NCI-H2029 (cell line): Measurements from ENCODE around the gene SIL1.
"Not testable (repeated sequence)": the region's sequence is repeated elsewhere in the genome, so short reads cannot be mapped to it uniquely, and the experiment has no call there.

ENCODE experiments used
- DNase-seq: peaks from one replicate; lab custom pipeline; 2025; lab: John Stamatoyannopoulos, UW

The SIL1 gene

DNA sequence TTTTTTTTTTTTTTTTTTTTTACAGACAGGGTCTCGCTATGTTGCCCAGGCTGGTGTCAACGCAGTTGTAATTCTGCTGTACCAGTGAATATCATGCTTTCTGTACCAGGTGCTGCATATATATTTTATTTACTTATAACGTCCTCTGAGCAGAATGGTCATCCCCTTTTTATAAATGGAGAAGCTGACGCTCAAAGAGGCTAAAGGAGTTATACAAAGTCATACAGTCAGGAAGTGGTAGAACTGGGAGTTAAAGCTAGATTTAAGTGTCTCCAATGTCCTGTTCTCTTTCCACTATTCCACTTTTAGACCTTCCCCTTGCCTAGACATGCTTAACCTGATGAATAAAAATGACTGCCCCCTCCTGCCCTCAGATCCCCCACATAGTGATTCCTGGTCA is 1.2 kb upstream of the SIL1 start:
- DNase-seq = no peak

DNA sequence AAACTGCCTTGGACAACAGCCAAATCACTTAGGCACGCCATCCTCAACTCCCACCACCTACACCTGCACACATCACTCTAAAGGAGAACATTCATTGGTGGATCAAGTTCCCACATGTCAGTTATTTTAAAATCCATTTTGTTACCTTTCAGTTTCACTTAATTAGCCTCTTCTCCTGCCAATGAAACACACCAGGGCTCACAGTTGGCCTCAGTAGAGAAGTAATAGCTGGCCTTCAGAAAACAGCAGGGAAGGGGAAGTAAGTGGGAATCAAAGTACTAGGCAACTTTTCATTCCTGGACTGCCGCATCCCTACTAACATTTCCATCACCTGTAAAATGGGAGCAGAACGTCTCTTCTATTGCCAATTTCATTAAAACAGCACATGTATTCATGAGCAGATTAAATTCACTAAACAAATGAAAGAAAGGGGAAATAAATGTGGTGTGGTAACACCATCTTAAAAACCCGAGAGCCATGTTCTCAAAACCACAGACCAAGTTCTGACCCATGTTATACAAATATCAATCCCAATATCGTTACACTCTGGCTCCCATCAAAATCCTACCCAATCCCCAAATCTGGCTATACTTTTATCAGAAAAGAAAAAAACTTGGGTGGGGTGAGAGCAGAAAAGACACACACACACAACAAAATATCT is 1.7 kb downstream of the SIL1 start:
- no peak for DNase-seq

DNA sequence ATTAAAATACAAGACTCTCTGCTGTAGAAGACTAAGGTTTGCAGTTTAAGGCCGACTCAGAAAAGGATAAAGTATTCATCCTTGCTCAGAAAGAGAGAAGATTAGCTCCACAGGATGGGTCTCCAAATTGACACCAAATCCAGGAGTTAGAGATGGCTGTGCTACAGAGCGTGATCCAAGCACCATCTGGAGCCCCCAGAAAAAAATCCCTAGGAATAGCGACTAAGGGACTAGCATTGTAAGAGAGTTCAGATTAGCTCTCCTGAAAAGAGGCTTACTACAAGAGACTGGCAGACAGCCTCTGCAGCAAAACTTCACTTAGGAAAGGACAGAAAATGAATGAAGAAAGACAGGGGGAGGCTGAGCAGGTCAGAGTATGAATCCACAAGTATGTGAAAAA is 3.7 kb downstream of the SIL1 start:
- no peak for DNase-seq

DNA sequence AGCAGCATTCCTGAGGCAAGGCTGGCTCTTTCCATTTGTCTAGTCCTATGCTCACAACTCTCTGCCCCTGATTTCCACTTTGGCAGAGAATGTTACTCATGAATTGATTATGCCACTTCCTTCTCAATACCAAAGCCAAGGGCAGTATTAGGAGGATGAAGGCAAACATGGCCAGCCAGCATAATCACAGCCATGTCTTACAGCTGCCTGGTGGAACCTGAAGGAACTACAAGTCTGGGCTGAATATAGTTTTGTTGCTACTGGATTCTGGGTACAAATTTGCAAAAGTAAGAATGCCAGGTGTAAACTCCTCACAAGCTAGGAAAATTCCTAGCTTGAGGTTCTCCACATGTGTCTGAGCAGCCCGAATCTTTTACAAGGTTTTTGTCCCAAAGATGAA is 4.2 kb downstream of the SIL1 start:
- DNase-seq = no peak

DNA sequence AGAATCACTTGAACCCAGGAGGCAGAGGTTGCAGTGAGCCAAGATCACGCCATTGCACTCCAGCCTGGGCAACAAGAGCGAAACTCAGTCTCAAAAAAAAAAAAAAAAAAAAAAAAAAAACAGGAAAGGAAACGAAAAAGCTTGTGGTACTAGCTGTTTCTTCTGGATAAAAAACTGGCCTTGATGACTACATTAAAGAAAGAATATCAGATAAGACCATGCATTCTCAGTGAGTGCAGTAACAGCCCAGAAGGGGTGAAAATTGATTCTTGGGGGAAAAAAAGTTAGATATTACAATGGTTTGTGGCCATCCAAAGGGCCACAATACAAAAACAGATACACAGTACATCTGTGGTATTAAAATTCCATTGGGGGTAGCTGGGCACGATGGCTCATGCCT is 5.3 kb downstream of the SIL1 start:
- not testable (repeated sequence) for DNase-seq

DNA sequence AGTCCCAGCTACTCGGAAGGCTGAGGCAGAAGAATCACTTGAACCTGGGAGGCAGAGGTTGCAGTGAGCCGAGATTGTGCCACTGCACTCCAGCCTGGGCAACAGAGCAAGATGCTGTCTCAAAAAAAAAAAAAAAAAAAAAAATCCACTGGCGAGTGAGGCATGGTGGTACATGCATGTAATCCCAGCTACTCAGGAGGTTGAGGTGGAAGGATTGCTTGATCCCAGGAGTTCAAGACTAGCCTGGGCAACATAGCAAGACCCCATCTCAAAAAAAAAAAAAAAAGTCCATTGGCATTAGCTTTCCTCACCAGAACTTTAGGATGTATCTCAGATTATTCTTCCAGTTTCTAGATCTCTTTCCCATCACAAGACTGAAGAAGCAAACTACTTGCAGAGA is 6.2 kb downstream of the SIL1 start:
- DNase-seq = not testable (repeated sequence)

DNA sequence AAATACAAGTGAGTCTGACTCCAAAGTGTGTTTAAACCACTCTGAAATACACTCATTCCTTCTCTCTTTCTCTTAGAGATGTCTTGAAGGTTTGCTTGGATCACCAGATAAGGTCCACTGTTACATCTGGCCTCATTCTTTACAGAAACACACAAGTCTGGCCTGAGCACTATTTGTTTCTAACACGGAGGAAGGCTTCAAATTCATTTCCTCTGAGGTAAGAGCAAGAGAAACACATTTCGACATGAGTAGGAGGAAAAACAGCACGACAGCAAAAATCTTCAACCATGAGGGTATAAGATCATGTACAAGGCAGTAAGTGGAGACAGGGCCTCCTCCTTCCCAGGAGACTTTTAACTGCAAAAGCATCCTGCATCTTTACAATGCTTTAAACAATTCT is 8.0 kb downstream of the SIL1 start:
- no peak for DNase-seq

DNA sequence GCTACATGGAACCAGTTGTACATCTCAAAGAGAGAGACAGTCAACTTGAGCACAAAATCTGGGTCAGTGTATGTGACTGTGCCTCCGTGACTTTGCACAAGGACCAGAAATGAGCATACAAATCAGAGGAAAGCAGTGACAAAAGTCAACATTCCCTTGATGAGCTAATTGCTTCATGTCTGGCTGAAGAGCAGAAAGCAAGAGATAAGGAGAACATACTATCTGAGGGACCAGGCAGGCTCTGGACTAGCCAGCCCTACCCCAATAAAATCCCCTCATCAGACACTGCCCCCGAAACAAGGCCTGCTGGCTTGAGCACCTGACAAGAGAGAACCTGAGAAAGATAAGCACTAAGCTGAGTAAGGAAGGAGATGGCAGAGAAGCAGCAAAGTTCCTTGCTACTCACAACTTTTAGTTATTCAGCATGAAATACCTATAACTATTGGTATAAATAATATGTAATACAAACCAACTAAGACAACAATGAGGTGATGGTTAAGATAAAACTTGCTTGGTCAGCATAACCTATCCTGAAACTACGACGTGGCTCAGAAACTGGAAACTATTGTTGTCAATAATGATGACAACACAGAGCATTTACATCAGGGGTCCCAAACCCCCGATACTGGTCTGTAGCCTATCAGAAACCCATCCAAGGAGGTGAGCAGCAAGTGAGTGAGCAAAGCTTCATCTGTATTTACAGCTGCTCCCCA is 9.5 kb downstream of the SIL1 start:
- no peak for DNase-seq

DNA sequence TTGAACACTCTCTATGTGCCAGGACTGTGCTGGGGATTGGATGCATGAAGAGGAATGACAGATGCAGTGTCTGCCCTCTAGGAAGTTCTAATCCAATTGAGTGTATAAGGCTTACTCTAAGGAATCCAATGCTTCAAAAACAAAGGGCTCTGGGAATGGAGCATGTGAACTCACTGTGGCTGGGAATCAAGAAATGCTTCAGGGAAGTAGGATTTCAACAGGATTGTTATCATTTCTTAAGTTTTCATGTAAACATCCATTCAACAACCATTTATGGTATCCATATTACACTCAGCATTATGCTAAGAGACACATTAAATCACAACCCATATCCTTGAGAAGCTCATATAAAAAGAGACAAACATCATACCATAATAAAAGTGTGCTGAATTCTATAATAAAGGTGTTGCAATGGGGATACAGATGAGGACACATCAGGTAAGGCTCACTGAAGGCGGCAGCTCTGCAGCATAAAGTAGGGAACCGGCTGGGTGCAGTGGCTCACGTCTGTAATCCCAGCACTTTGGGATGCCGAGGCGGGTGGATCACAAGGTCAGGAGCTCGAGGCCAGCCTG is 11.3 kb downstream of the SIL1 start:
- no peak for DNase-seq

DNA sequence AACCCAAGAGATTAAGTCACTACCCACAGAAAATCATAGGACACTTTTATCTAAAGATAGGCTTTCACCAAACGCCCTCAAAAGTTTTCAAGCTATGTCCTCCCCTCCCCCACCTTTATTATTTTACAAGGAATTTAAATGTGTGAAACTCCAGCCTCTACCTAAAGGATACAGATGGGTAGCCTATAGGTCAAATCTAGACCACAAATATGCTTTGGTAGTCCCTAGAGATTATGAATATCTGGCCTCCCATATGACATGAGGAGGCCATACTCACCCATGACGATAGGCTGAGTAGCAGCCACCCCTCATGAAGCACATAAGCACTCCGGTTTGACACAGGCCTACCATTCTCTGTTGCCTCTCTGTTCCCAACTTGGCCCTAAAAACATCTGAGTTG is 11.9 kb downstream of the SIL1 start:
- no peak for DNase-seq

DNA sequence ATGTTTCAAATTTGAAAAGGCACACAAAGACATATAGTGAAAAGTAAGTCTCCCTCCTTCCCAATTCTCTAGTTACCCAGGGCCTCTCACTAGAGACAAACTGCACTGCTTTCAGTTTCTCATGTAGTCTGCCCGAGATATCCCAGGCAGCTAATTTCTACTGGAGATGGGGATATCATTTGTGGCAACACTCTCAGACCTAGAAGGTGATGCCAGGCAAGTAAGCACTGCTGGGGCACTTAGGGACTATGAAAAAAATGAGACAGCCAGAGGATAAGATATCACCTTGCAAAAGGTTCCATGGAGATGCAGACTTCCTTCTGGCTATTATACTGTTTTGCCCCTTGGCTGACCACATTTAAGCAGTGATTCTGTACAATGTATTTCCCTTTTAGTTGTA is 12.6 kb downstream of the SIL1 start:
- no peak for DNase-seq

DNA sequence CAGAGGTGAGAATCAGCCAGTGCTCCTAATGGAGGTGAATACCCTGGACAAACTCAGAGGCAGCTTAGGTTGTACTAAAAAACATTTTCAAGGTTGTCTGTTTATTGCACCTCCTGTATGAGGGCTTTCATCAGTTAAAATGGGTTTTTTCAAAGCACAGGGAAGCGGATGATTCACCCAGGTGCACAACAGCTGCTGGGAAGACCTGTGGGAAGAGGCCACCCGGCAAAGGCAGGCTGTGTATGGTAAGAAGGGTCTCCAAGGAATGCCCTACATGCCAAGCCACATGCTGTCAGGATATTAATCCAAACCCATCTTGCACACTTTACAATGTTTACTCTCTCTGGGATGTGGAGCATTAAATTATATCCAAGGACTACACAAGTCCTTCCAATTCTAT is 14.7 kb downstream of the SIL1 start:
- DNase-seq = no peak

DNA sequence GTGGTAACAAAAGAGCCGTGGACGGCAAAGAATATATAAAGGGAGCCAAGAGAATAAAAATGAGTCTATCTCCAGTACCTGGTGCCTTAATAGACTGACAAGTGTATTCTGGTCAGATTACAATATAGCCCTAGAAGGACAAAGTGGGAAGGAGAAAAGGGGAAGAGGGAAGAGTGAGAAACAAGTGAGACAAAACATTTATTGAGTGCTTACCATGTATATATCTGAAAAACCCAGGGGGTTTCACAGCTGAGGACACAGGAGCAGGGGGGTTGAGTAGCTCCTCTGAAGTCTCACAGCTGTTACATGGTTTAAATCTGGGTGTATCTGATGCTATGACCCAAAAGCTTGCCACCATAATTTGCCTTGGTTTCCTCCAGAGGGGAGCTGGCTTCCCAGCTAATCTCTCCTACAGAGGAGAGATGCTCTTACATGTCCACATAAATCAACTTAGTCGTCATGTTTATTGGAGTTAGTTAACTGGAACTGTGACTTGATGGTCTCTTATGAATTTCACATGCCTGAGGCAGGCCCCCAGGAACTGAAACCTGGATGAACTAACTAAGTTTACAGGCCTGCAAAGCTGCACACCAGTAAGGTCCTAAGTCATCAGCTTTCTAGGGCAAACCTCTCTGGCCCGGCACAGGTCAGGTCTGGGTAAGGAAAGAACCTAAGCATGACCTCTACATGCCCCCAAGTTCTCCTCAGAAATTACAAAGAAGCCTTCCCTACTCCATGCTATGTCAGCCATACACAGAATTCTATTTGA is 15.5 kb downstream of the SIL1 start:
- DNase-seq = no peak

DNA sequence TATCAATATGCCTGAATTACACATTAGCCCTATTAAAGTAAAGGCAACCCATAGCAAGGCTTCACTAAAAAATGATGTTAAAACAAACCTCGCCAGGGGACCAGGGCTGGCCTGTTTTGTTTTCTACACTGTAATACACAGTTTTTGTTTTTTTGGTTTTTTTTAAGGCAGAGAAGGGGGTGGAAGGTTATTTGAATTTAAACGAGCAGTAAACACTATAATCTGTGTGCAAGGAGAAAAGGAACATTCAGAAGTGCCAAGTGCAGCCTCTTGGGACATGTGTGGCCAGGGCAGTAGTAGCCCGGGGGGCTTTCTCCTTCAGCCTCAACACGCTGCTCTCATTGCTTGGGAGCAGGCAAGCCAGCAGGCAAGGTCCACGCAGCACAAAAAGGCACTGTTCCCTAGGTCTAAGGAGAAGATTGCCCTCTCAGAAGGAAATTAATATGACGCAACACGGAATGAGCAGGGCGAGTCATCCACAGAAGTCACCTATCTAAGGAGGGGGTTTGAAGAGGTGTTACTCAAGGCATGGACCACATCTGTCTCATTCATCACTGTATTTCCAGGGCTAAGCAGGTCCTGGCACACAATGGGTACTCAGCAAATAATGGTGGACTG is 16.2 kb downstream of the SIL1 start:
- DNase-seq = no peak

DNA sequence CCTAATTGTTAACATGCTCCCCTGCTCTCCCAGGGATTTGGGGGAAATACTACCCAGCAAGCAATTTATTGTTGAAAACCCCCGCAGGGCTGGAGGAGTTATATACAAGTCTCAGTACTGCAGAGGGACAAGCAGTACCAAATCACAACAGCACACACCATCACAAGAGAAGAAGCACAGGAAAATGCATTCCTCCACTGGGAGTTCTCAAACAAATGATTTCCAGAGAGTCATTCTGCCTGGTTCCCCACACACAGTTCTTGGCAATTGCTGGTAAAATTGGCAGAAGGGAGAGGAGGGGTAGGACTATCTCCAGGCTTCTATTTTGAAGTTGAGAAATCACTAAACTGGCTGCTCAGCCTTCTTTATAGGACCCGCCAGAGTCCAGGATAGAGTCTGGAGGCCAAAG is 16.8 kb downstream of the SIL1 start:
- no peak for DNase-seq

DNA sequence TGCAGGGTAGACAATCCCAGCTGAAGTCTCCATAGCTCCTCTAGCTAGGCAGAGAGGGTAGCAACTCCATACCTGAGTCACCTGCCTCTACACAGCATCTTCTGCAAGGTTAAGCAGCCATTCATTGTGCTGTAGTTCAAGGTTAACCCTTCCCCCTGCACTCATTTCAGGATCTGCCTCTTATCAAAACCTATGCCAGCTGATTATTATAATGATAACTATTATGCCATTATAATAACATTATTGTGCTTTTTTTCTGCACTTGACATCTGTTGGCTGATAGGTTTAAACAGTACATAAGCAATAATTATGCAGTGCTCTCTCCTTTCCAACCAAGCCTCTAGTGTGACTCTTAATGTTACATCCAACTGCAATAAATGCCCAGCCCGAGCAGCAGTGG is 17.3 kb downstream of the SIL1 start:
- DNase-seq = no peak

DNA sequence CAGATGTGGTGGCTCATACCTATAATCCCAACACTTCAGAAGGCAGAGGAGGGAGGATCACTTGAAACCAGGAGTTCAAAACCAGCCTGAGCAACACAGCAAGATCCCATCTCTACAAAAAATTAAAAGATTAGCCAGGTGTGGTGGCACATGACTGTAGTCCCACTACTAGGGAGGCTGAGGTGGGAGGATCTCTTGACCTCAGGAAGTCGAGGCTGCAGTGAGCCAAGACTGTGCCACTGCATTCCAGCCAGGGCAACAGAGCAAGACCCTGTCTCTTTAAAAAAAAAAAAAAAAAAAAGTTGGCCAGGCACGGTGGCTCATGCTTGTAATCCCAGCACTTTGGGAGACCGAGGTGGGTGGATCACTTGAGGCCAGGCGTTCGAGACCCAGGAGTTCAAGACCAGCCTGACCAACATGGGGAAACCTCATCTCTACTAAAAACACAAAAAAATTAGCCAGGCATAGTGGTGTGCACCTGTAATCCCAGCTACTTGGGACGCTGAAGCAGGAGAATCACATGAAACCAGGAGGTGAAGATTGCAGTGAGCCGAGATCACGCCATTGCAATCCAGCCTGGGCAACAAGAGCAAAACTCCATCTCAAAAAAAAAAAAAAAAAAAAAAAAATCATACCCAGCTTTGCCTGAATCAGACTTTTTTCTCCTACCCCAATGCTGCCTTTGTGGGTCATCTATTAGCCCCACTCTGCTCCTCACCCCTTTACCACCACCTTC is 18.2 kb downstream of the SIL1 start:
- not testable (repeated sequence) for DNase-seq

DNA sequence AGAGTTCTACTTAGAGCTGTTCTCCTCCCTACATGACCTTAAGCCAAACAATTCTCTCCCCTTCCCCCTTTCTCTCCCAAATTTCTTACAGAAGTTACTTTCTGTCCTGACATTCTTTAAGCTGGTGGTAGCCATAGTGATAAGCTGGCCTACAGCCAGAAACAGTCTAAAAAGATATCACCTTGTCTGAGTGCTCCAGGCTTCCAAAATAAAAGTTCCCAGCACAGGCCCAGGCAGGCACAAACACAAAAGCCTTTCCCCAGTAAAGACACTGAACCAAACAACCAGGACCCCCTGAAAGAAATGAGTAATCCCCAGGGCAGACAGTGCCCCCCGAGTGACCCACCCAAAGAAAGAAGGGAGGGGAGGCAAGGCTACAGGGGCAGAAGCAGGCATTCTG is 19.2 kb downstream of the SIL1 start:
- DNase-seq = peak; percentile 43

DNA sequence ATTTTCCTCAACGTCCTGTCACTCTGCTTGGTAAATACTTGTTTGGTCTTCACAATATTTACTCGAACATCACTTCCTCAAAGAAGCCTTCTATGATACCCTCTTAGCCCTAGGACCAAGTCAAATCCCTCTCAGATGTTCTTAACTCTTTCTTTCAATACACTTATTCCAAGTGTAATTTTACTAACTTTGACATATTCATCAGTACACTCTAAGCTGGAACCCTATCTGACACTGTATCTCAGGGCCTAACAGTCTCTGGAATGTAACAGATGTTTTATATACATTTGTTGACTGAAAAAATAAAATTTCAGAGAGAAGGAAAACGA is 19.6 kb downstream of the SIL1 start:
- DNase-seq = no peak

DNA sequence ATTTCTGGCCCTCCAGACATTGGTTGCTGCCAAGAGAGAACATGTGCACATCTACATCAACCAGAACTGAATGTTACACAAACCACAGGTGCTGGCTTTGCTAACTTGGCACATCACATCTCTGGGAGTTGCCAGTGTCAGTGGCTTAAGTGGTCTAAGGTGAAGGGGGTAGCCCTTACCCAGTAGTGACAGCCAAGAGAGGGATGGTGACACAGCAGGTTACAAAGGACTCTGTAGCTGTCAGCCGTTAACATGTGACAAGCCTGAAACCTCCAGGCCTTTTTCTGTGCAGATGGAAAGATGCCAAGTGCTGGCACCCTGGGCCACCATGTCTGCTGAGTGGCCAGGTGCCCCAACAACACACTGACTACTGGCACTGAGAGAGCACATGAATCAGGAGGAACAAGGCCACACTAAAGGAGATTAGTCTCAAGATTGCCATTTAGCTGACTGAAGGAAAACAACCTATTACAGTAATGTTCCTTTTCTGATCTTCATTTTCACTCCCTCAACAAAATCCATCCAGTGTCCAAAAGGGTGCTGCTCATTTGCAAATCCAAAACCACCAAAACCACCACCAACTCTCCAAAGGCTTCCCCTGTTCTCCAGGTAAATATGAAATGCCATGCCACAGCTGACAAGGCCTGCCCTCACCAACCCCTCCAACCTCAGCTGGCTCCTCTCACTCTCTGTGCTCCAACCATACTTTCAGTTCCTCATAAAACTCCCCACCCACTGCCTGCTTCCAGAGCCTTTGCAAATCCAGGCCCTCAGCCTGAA is 20.2 kb downstream of the SIL1 start:
- peak; percentile 95 for DNase-seq

DNA sequence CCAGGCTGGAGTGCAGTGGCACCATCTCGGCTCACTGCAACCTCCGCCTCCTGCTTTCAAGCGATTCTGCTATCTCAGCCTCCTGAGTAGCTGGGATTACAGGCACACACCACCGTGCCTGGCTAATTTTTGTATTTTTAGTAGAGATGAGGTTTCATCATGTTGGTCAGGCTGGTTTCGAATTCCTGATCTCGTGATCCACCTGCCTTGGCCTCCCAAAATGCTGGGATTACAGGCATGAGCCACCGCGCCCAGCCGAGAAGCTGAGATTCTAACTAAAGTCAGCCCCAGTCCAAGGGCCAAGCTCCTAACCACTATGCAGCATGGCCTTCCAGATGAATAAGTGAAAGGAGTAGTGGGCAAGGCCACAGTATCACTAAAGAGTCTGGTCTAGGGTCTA is 20.9 kb downstream of the SIL1 start:
- not testable (repeated sequence) for DNase-seq
